NT2/D1 (cell line): ENCODE results near the gene DAB2IP.

Source experiments
- YY1 ChIP-seq: IDR thresholded peaks from 2 replicates; pipeline ENCODE4 v1.6.1; 2011; ENCODE audit not compliant: insufficient read length, insufficient read depth
- ZNF274 ChIP-seq: IDR thresholded peaks from 2 replicates; pipeline ENCODE4 v1.6.1; 2011; ENCODE audit warnings: mild to moderate bottlenecking, low read depth, low read length

- TF ChIP-seq YY1 (no peak), ZNF274 (no peak)
These were observed 3.3 kb upstream of the DAB2IP start for GRCh38 chr9:121648172-121648571.
